Measurements from ENCODE around the gene LHX3.

GRCh38 chr9:136250676-136251075 lies 45.7 kb upstream of the LHX3 start:
- TF ChIP-seq, protein P1, sequence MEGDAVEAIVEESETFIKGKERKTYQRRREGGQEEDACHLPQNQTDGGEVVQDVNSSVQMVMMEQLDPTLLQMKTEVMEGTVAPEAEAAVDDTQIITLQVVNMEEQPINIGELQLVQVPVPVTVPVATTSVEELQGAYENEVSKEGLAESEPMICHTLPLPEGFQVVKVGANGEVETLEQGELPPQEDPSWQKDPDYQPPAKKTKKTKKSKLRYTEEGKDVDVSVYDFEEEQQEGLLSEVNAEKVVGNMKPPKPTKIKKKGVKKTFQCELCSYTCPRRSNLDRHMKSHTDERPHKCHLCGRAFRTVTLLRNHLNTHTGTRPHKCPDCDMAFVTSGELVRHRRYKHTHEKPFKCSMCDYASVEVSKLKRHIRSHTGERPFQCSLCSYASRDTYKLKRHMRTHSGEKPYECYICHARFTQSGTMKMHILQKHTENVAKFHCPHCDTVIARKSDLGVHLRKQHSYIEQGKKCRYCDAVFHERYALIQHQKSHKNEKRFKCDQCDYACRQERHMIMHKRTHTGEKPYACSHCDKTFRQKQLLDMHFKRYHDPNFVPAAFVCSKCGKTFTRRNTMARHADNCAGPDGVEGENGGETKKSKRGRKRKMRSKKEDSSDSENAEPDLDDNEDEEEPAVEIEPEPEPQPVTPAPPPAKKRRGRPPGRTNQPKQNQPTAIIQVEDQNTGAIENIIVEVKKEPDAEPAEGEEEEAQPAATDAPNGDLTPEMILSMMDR (IDR thresholded peaks at IDR 0.05 in 8 of 11, conservative IDR thresholded peaks at IDR 0.05 in 3 of 11) = no peak
- no peak for TF ChIP-seq POLR2A (IDR thresholded peaks at IDR 0.05)
- no peak for TF ChIP-seq POLR2AphosphoS5 (IDR thresholded peaks at IDR 0.05)
